HepG2 (cell line): Measurements from ENCODE around the gene SNRNP25. TPM values are rescaled to one million over a fixed set of nuclear protein-coding genes. Genes with fewer than 3 reads are reported as not detected.

ENCODE experiments used
- AHDC1 ChIP-seq: sonication (generic); formaldehyde crosslinking; IDR thresholded peaks from 2 replicates; pipeline ENCODE4 v1.5.1; 2020; ENCODE audit warnings: mild to moderate bottlenecking, missing genetic modification reagents, borderline replicate concordance
- ASH2L ChIP-seq: fragments of 300-600, 200-600 bp; sonication (generic); IDR thresholded peaks from 2 replicates; pipeline ENCODE4 v1.7.0; 2017; ENCODE audit warnings: low read depth, mild to moderate bottlenecking, moderate library complexity, mixed read lengths, low read length; ENCODE audit not compliant: insufficient read length
- BRD4 ChIP-seq: sonication (generic); formaldehyde crosslinking; IDR thresholded peaks from 2 replicates; pipeline ENCODE4 v1.4.0; 2020; ENCODE audit warnings: missing genetic modification reagents
- DPF2 ChIP-seq: sonication (generic); formaldehyde crosslinking; IDR thresholded peaks from 2 replicates; pipeline ENCODE4 v1.4.0; 2020; ENCODE audit warnings: mild to moderate bottlenecking, low read depth, missing genetic modification reagents, borderline replicate concordance
- ERF ChIP-seq: IDR thresholded peaks from 2 replicates; pipeline ENCODE4 v1.6.1; 2018; ENCODE audit warnings: missing biosample characterization, missing genetic modification reagents
- HMGXB4 ChIP-seq, 2 experiments: sonication (generic) in 1 of 2; formaldehyde crosslinking in 1 of 2; IDR thresholded peaks; 2 replicates each; pipeline versions ENCODE4 v1.4.0 to v1.6.1; 2018 to 2020; ENCODE audit warnings: missing genetic modification reagents in 2 of 2, borderline replicate concordance in 1 of 2, low read depth in 1 of 2, mild to moderate bottlenecking in 1 of 2, missing biosample characterization in 1 of 2
- MAFF ChIP-seq: IDR thresholded peaks from 2 replicates; pipeline ENCODE4 v1.6.1; 2011; ENCODE audit warnings: low read depth, low read length, improper control_type of control experiment
- MIER2 ChIP-seq: IDR thresholded peaks from 2 replicates; pipeline ENCODE4 v1.6.1; 2016; ENCODE audit warnings: missing biosample characterization, missing genetic modification reagents
- NFE2L1 ChIP-seq: sonication (generic); formaldehyde crosslinking; IDR thresholded peaks from 2 replicates; pipeline ENCODE4 v1.4.0; 2020; ENCODE audit warnings: missing genetic modification reagents, mild to moderate bottlenecking, borderline replicate concordance
- ZBTB7A ChIP-seq: sonication (generic); formaldehyde crosslinking; IDR thresholded peaks from 2 replicates; pipeline ENCODE4 v1.8.0; 2022; ENCODE audit warnings: mild to moderate bottlenecking, missing genetic modification reagents
- ZHX2 ChIP-seq, 2 experiments: sonication (generic) in 1 of 2; formaldehyde crosslinking in 1 of 2; IDR thresholded peaks; 2 replicates each; pipeline versions ENCODE4 v1.6.1 to v1.9.0; 2014 to 2022; ENCODE audit warnings: antibody characterized with exemption in 1 of 2, borderline replicate concordance in 1 of 2, inconsistent platforms in 1 of 2, low read depth in 1 of 2, missing genetic modification reagents in 1 of 2
- ZNF547 ChIP-seq: sonication (generic); formaldehyde crosslinking; IDR thresholded peaks from 2 replicates; pipeline ENCODE4 v1.5.1; 2020; ENCODE audit warnings: mild to moderate bottlenecking, missing genetic modification reagents
- ZNF737 ChIP-seq: sonication (generic); formaldehyde crosslinking; IDR thresholded peaks from 2 replicates; pipeline ENCODE4 v1.5.0; 2020; ENCODE audit warnings: missing genetic modification reagents, mild to moderate bottlenecking, borderline replicate concordance
- ZNF883 ChIP-seq: sonication (generic); formaldehyde crosslinking; IDR thresholded peaks from 2 replicates; pipeline ENCODE4 v1.5.1; 2020; ENCODE audit warnings: mild to moderate bottlenecking, missing genetic modification reagents; ENCODE audit errors: not compliant biosample characterization
- ZSCAN30 ChIP-seq: sonication (generic); formaldehyde crosslinking; IDR thresholded peaks from 2 replicates; pipeline ENCODE4 v1.5.0; 2020; ENCODE audit warnings: mild to moderate bottlenecking, missing genetic modification reagents
- polyA plus RNA-seq, 8 experiments: library from polyadenylated mRNA; depleted of rRNA in 3 of 8; stranded (reverse) in 7 of 8; unstranded in 1 of 8; fragments of >200 nt; fragmentation: Illumina TruSeq in 4 of 8; extraction: Trizol in 4 of 8; gene quantifications; 2 replicates each; pipeline versions ENCODE4 v1.2.1 to v1.2.3, GENCODE V29; 2011 to 2016; ENCODE audit warnings: low read depth in 4 of 8, missing spikeins in 1 of 8, mixed read lengths in 1 of 8; ENCODE audit not compliant: insufficient read depth in 1 of 8
- total RNA-seq, 5 experiments: library from RNA; depleted of rRNA; stranded (reverse); fragments of >200 nt; fragmentation: Illumina TruSeq; extraction: Trizol; gene quantifications; 2 replicates each; pipeline ENCODE4 v1.2.3, GENCODE V29; 2016; ENCODE audit warnings: low read depth in 1 of 5

Gene SNRNP25
- total and polyA plus RNA-seq, 2 of the 13 experiments (the other 11 are each of a cell fraction or from before 2014, with no cell fraction given): 34.1 to 97.4 TPM

DNA sequence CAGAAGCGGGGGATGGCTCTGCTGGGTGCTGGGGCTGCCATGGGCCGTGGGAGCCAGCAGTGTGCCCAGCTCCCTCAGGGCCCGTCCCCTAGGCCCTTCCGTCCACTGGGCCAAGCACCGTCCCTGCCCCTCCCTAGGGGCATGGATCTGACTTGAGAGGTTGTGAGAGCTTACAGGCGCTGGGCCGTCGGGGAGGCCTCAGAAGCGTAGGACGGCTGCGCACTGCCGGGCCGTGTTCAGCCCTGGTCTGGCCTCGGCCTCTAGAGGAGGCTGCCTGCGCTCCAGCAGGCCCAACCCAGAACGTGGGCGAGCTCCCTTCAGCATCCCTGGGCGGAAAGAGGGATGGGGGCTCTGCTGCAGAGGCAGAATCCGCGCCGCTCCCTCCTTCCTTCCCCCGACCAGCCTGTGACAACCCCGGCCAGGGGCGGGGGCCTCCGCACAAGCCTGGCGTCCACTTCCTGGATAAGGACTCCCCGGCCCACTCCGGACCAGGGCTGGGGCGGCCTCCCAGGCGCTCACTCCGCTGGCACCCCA is 23.7 kb downstream of the SNRNP25 start (continued):
- TF ChIP-seq DPF2 (CRISPR knock-in tag): no peak
- no peak for TF ChIP-seq MIER2
- TF ChIP-seq ERF: no peak
- TF ChIP-seq MAFF: no peak
- no peak for TF ChIP-seq NFE2L1
- TF ChIP-seq AHDC1: 0 out of 2 replicates have a peak, but pooled peaks have one; percentile 33
- no peak for TF ChIP-seq ZNF737 (CRISPR knock-in tag)
- TF ChIP-seq HMGXB4 (CRISPR knock-in tag; IDR thresholded peaks at IDR 0.05; ENCODE audit: borderline replicate concordance in 1 of 2, low read depth in 1 of 2): peak in 1 of 2 experiments; percentile 37; a peak in 1 of 4 replicates
- TF ChIP-seq ZNF883 (CRISPR knock-in tag): no peak
- 0 out of 2 replicates have a peak, but pooled peaks have one; percentile 27 for TF ChIP-seq ZNF547 (CRISPR knock-in tag)
- no peak for TF ChIP-seq ZHX2 (IDR thresholded peaks at IDR 0.05; ENCODE audit: low read depth)
- TF ChIP-seq ZHX2 (CRISPR knock-in tag; IDR thresholded peaks at IDR 0.05; ENCODE audit: borderline replicate concordance): no peak
- no peak for TF ChIP-seq ZSCAN30 (CRISPR knock-in tag)
- TF ChIP-seq BRD4 (CRISPR knock-in tag): 0 out of 2 replicates have a peak, but pooled peaks have one; percentile 15
- TF ChIP-seq ASH2L: peak; percentile 1
- peak; percentile 68 for TF ChIP-seq ZBTB7A
